ENCODE data around the gene RBBP7. TPM values are rescaled to one million over a fixed set of nuclear protein-coding genes. Genes with fewer than 3 reads are reported as not detected.

The RBBP7 gene
- total RNA-seq, 3 donors from 2014 or later, result 79.3 to 89.5 (median 86.4) TPM

GRCh38 chrX:16838202-16839066, 31.7 kb downstream of the RBBP7 start:
- no peak for TF ChIP-seq POLR2A (IDR thresholded peaks at IDR 0.05)
- TF ChIP-seq, protein P1, sequence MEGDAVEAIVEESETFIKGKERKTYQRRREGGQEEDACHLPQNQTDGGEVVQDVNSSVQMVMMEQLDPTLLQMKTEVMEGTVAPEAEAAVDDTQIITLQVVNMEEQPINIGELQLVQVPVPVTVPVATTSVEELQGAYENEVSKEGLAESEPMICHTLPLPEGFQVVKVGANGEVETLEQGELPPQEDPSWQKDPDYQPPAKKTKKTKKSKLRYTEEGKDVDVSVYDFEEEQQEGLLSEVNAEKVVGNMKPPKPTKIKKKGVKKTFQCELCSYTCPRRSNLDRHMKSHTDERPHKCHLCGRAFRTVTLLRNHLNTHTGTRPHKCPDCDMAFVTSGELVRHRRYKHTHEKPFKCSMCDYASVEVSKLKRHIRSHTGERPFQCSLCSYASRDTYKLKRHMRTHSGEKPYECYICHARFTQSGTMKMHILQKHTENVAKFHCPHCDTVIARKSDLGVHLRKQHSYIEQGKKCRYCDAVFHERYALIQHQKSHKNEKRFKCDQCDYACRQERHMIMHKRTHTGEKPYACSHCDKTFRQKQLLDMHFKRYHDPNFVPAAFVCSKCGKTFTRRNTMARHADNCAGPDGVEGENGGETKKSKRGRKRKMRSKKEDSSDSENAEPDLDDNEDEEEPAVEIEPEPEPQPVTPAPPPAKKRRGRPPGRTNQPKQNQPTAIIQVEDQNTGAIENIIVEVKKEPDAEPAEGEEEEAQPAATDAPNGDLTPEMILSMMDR (IDR thresholded peaks at IDR 0.05), result no peak
- no peak for TF ChIP-seq POLR2AphosphoS5 (IDR thresholded peaks at IDR 0.05)
- intact Hi-C loops (cut with DNase I; ENCODE audit: low total_unique reads), result loop anchor here (5.0 kb wide), 1 partner anchor 1009 kb away; no protein-coding TSS in a partner anchor
- Histone ChIP-seq H3K27ac (no peak overlapping the region), H3K27me3 (no peaks in the 10 kb centered on the region), H3K4me3 (no peak overlapping the region), H3K36me3 (no peaks in the 10 kb centered on the region), H3K9me3 (no peaks in the 10 kb centered on the region), H3K4me1 (no peaks in the 10 kb centered on the region)
- no peak for DNase-seq (ENCODE audit: low spot score in 2 of 2)

- no peak overlapping the region for H3K27ac ChIP-seq
- H3K36me3 ChIP-seq, result no peaks in the 10 kb centered on the region
- no peaks in the 10 kb centered on the region for H3K9me3 ChIP-seq
- no peaks in the 10 kb centered on the region for H3K4me1 ChIP-seq
- DNase-seq (ENCODE audit: low spot score in 2 of 2), result no peak
- H3K27me3 ChIP-seq, result no peaks in the 10 kb centered on the region
- intact Hi-C loops (cut with DNase I; ENCODE audit: low total_unique reads), result loop anchor here (5.0 kb wide), 1 partner anchor 1011 kb away; no protein-coding TSS in a partner anchor
- no peak overlapping the region for H3K4me3 ChIP-seq
- TF ChIP-seq, protein P1 (IDR thresholded peaks at IDR 0.05), result no peak
- no peak for TF ChIP-seq POLR2A (IDR thresholded peaks at IDR 0.05)
- TF ChIP-seq POLR2AphosphoS5 (IDR thresholded peaks at IDR 0.05), result no peak
Measured at GRCh38 chrX:16836371-16836770, 33.8 kb downstream of the RBBP7 start.

DNA sequence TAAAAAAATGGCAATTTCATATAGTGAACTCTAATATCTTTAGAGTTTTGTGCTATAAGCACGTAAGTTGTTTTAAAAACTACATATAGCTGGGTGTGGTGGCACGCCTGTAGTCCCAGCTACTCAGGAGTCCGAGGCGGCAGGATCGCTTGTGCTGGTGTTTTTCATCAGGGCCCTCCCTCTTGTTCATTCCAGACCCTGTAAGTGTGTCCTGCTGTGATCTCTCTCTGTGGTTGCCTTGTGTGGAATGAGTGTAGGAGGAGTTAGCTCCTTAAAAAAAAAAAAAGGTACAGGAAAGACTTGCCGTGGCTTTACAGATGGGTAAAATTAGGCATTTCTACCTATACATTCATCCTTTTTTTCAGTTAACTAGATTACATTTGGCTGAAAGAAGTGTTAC, 35.4 kb downstream of the RBBP7 start:
- DNase-seq (ENCODE audit: low spot score in 2 of 2), result no peak
- intact Hi-C loops (cut with DNase I; ENCODE audit: low total_unique reads), result loop anchor here (5.0 kb wide), 1 partner anchor 1012 kb away; no protein-coding TSS in a partner anchor
- TF ChIP-seq POLR2A (IDR thresholded peaks at IDR 0.05) (no peak), POLR2AphosphoS5 (IDR thresholded peaks at IDR 0.05) (no peak)
- TF ChIP-seq, protein P1 (IDR thresholded peaks at IDR 0.05), result no peak
- no peak overlapping the region for H3K4me3 ChIP-seq
- no peaks in the 10 kb centered on the region for H3K36me3 ChIP-seq
- H3K27ac ChIP-seq, result no peak overlapping the region
- H3K4me1 ChIP-seq, result no peaks in the 10 kb centered on the region
- H3K27me3 ChIP-seq, result no peaks in the 10 kb centered on the region
- no peaks in the 10 kb centered on the region for H3K9me3 ChIP-seq

- Histone ChIP-seq H3K9me3 (no peaks in the 10 kb centered on the region), H3K4me1 (no peaks in the 10 kb centered on the region), H3K4me3 (no peak overlapping the region), H3K27ac (no peak overlapping the region), H3K36me3 (no peaks in the 10 kb centered on the region), H3K27me3 (no peaks in the 10 kb centered on the region)
- TF ChIP-seq, protein P1 (IDR thresholded peaks at IDR 0.05), result no peak
- no peak for TF ChIP-seq POLR2A (IDR thresholded peaks at IDR 0.05)
- TF ChIP-seq POLR2AphosphoS5 (IDR thresholded peaks at IDR 0.05), result no peak
- intact Hi-C loops (cut with DNase I; ENCODE audit: low total_unique reads), result no loop called here
- DNase-seq (ENCODE audit: low spot score in 2 of 2), result no peak
Measured at GRCh38 chrX:16832301-16832700, 37.9 kb downstream of the RBBP7 start.
